ENCODE results near the gene GAS2L1.

The GAS2L1 gene

GRCh38 chr22:29275819-29276565 is 30.5 kb upstream of the GAS2L1 start:
- no peak for DNase-seq

- no peak for DNase-seq
Measured at GRCh38 chr22:29277927-29278326, 28.5 kb upstream of the GAS2L1 start.

GRCh38 chr22:29284196-29284595 is 22.3 kb upstream of the GAS2L1 start:
- DNase-seq, result no peak

GRCh38 chr22:29288837-29289236 is 17.6 kb upstream of the GAS2L1 start:
- no peak for DNase-seq

GRCh38 chr22:29290061-29290460 is 16.4 kb upstream of the GAS2L1 start:
- no peak for DNase-seq

- no peak for DNase-seq
Measured at GRCh38 chr22:29291215-29291614, 15.2 kb upstream of the GAS2L1 start.

- DNase-seq, result no peak
Measured at GRCh38 chr22:29292379-29292778, 14.1 kb upstream of the GAS2L1 start.

GRCh38 chr22:29298641-29299040 is 7.8 kb upstream of the GAS2L1 start:
- no peak for DNase-seq

GRCh38 chr22:29299136-29299900 is 7.1 kb upstream of the GAS2L1 start:
- no peak for DNase-seq

GRCh38 chr22:29300467-29300806 is 6.0 kb upstream of the GAS2L1 start:
- DNase-seq, result no peak

GRCh38 chr22:29300807-29301601 is 5.4 kb upstream of the GAS2L1 start:
- DNase-seq, result no peak

- no peak for DNase-seq
Measured at GRCh38 chr22:29301716-29302401, 4.6 kb upstream of the GAS2L1 start.

GRCh38 chr22:29302402-29302680 is 4.1 kb upstream of the GAS2L1 start:
- DNase-seq, result no peak

- DNase-seq, result no peak
Measured at GRCh38 chr22:29302681-29303465, 3.6 kb upstream of the GAS2L1 start.

- no peak for DNase-seq
Measured at GRCh38 chr22:29305836-29306174, 645 bp upstream of the GAS2L1 start.

- DNase-seq, result no peak
Measured at GRCh38 chr22:29306835-29307595, 565 bp downstream of the GAS2L1 start.

GRCh38 chr22:29307596-29308147 is 1.2 kb downstream of the GAS2L1 start:
- DNase-seq, result no peak

GRCh38 chr22:29308148-29308790 is 1.8 kb downstream of the GAS2L1 start:
- DNase-seq, result no peak

GRCh38 chr22:29308791-29309262 is 2.4 kb downstream of the GAS2L1 start:
- DNase-seq, result no peak

GRCh38 chr22:29309332-29310064 is 3.0 kb downstream of the GAS2L1 start:
- DNase-seq, result no peak

Measured in cortex of kidney (tissue), 1 donor.